Lower leg skin (tissue), 4 donors: Measurements from ENCODE around the gene ZSCAN29. TPM values are rescaled to one million over a fixed set of nuclear protein-coding genes. Genes with fewer than 3 reads are reported as not detected.

ENCODE experiments used
- DNase-seq, 2 donors: peaks; one replicate each; pipeline ENCODE4 v3.0.0-alpha.2; 2019; ENCODE audit warnings: low spot score in 2 of 2
- H3K4me3 ChIP-seq: fragments of 200-600 bp; sonication (generic); 2 replicates; pipeline ENCODE4 v1.5.1; 2017; ENCODE audit warnings: mild to moderate bottlenecking, low read depth; ENCODE audit not compliant: poor library complexity, severe bottlenecking
- CTCF ChIP-seq, 3 donors: fragments of 450-650 bp; IDR thresholded peaks; one replicate each; pipeline ENCODE4 v1.5.1; 2016; ENCODE audit warnings: antibody characterized with exemption in 3 of 3, mild to moderate bottlenecking in 3 of 3, moderate library complexity in 2 of 3
- POLR2A ChIP-seq, 2 donors: fragments of 450-650 bp; IDR thresholded peaks; one replicate each; pipeline ENCODE4 v1.6.1; 2016 to 2017; ENCODE audit warnings: antibody characterized with exemption in 2 of 2, mild to moderate bottlenecking in 1 of 2, moderate library complexity in 1 of 2
- WGBS, 2 donors: methylation state at CpG; one replicate each; pipeline ENCODE4 v1.1.5; 2018; 5-methylcytosine and 5-hydroxymethylcytosine counted together
- intact Hi-C: fragments of 100-400 bp; cut with DNase I; formaldehyde crosslinking; loops from one replicate; pipeline ENCODE4 v1.15.0; 2023; ENCODE audit warnings: low total_unique reads
- total RNA-seq, 4 donors: library from RNA; depleted of rRNA; stranded (reverse); fragments of >200 nt; gene quantifications; one replicate each; pipeline ENCODE4 v1.1.0, GENCODE V29; 2016

Gene ZSCAN29
- total RNA-seq, 4 donors from 2014 or later, result 9.6 to 20.6 (median 12.9) TPM

- no peak for DNase-seq
- 4 to 7% methylated on average over 7 of the region's 7 CpGs for WGBS, 2 donors
- peak overlapping the region; percentile 74 for H3K4me3 ChIP-seq
- intact Hi-C loops, result no loop called here
- TF ChIP-seq CTCF (IDR thresholded peaks at IDR 0.05), result no peak
Observed at GRCh38 chr15:43330780-43331087, 40.1 kb downstream of the ZSCAN29 start.

- 0 to 1% methylated on average over 29 to 39 of the region's 86 CpGs for WGBS, 2 donors
- peak; percentile 92 to 98 for DNase-seq
- intact Hi-C loops, result no loop called here
- H3K4me3 ChIP-seq, result peak within 1 kb of the TSS; percentile 74
- TF ChIP-seq POLR2A (IDR thresholded peaks at IDR 0.05), result no peak
- TF ChIP-seq CTCF (IDR thresholded peaks at IDR 0.05), result no peak
Observed at GRCh38 chr15:43329960-43330779, 40.7 kb downstream of the ZSCAN29 start, which contains the start of gene LCMT2. Gene LCMT2, minus strand, starts transcription at chr15:43330573. Its CDS starts 84 bp downstream, at chr15:43330489.

- intact Hi-C loops, result no loop called here
- H3K4me3 ChIP-seq, result peak overlapping the region; percentile 74
- WGBS, 2 donors, result 13% methylated on average over 33 to 35 of the region's 38 CpGs
- TF ChIP-seq CTCF (IDR thresholded peaks at IDR 0.05) (no peak), POLR2A (IDR thresholded peaks at IDR 0.05) (no peak)
- DNase-seq, result peak in 1 of 2 donors; percentile 15
Observed at GRCh38 chr15:43329217-43329959, 41.5 kb downstream of the ZSCAN29 start.

GRCh38 chr15:43325039-43325684 lies 45.7 kb downstream of the ZSCAN29 start:
- no peak for DNase-seq
- WGBS, 2 donors, result 75 to 79% methylated on average over 6 of the region's 6 CpGs
- H3K4me3 ChIP-seq, result no peak overlapping the region
- intact Hi-C loops, result no loop called here
- no peak for TF ChIP-seq POLR2A (IDR thresholded peaks at IDR 0.05)
- no peak for TF ChIP-seq CTCF (IDR thresholded peaks at IDR 0.05)

- intact Hi-C loops, result no loop called here
Observed at GRCh38 chr15:43318990-43319771, 51.7 kb downstream of the ZSCAN29 start.

More at GRCh38 chr15:43318990-43319771, 51.7 kb downstream of the ZSCAN29 start:
- TF ChIP-seq CTCF (IDR thresholded peaks at IDR 0.05), result no peak
- TF ChIP-seq POLR2A (IDR thresholded peaks at IDR 0.05), result no peak
- 80 to 87% methylated on average over 4 of the region's 4 CpGs for WGBS, 2 donors
- no peak for DNase-seq
- no peak overlapping the region for H3K4me3 ChIP-seq
